Panc1 (cell line): ENCODE results near the gene PHF20.

Experiments
- POLR2AphosphoS5 ChIP-seq: IDR thresholded peaks from 2 replicates; pipeline ENCODE4 v1.6.1; 2012; ENCODE audit warnings: mild to moderate bottlenecking, low read depth, low read length, moderate library complexity
- SIN3A ChIP-seq: IDR thresholded peaks from 2 replicates; pipeline ENCODE4 v1.6.1; 2012; ENCODE audit warnings: low read depth, mild to moderate bottlenecking, low read length, moderate library complexity, borderline replicate concordance; ENCODE audit not compliant: insufficient read depth
- TCF7L2 ChIP-seq: IDR thresholded peaks from 2 replicates; pipeline ENCODE4 v1.6.1; 2011; ENCODE audit warnings: mild to moderate bottlenecking, low read depth, low read length, inconsistent platforms
- TF ChIP-seq, protein P1 (sequence below): fragments of 450-650 bp; IDR thresholded peaks from 2 replicates; pipeline ENCODE4 v1.5.1; 2017; ENCODE audit warnings: mild to moderate bottlenecking

DNA sequence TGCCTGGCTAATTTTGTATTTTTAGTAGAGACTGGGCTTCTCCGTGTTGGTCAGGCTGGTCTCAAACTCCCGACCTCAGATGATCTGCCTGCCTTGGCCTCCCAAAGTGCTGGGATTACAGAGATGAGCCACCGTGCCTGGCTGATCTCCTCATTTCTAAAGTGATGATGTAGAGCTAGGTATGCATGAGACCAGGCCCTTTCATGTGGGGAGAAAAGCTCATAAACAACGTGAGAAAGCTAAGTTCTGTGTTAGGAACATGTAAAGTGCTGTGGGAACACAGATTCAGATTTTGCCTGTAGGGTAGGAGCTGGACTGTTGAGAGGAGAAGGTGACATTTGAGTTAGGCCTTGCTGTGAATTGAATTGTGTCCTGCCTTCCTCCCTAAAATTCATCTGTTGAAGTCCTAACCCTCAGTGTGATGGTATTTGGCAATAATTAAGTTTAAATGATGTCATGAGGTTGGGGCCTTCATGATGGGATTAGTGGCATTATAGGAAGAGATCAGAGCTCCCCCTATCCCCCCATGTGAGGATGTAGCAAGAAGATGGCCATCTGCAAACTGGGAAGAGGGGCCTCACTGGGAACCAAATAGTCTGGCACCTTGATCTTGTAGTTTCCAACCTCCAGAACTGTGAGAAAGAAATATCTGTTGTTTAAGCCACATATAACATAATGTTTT, 133.3 kb downstream of the PHF20 start:
- TF ChIP-seq POLR2AphosphoS5 (no peak), TCF7L2 (no peak), SIN3A (no peak)
- TF ChIP-seq, protein P1, sequence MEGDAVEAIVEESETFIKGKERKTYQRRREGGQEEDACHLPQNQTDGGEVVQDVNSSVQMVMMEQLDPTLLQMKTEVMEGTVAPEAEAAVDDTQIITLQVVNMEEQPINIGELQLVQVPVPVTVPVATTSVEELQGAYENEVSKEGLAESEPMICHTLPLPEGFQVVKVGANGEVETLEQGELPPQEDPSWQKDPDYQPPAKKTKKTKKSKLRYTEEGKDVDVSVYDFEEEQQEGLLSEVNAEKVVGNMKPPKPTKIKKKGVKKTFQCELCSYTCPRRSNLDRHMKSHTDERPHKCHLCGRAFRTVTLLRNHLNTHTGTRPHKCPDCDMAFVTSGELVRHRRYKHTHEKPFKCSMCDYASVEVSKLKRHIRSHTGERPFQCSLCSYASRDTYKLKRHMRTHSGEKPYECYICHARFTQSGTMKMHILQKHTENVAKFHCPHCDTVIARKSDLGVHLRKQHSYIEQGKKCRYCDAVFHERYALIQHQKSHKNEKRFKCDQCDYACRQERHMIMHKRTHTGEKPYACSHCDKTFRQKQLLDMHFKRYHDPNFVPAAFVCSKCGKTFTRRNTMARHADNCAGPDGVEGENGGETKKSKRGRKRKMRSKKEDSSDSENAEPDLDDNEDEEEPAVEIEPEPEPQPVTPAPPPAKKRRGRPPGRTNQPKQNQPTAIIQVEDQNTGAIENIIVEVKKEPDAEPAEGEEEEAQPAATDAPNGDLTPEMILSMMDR, result no peak
